ENCODE data around the gene SEMA6D.

Gene SEMA6D

GRCh38 chr15:47696351-47696750 is 21.0 kb upstream of the SEMA6D start:
- Histone ChIP-seq H3K4me1 (ENCODE audit: control insufficient read depth, insufficient read depth, low read length) (no peaks in the 10 kb centered on the region), H3K9me3 (ENCODE audit: control insufficient read depth, low read length) (no peaks in the 10 kb centered on the region), H3K4me3 (ENCODE audit: low read length) (no peak overlapping the region), H3K27me3 (ENCODE audit: control insufficient read depth, insufficient read depth, low read length) (no peaks in the 10 kb centered on the region), H3K36me3 (ENCODE audit: control insufficient read depth, insufficient read depth, low read length) (no peaks in the 10 kb centered on the region), H3K9ac (ENCODE audit: low read length) (no peak overlapping the region)

- Histone ChIP-seq H3K9ac (ENCODE audit: low read length) (no peak overlapping the region), H3K27me3 (ENCODE audit: control insufficient read depth, insufficient read depth, low read length) (no peaks in the 10 kb centered on the region), H3K9me3 (ENCODE audit: control insufficient read depth, low read length) (no peaks in the 10 kb centered on the region), H3K4me3 (ENCODE audit: low read length) (no peak overlapping the region), H3K4me1 (ENCODE audit: control insufficient read depth, insufficient read depth, low read length) (no peaks in the 10 kb centered on the region), H3K36me3 (ENCODE audit: control insufficient read depth, insufficient read depth, low read length) (no peaks in the 10 kb centered on the region)
Measured at GRCh38 chr15:47705281-47705997, 11.9 kb upstream of the SEMA6D start.

- no peaks in the 10 kb centered on the region for H3K27me3 ChIP-seq (ENCODE audit: control insufficient read depth, insufficient read depth, low read length)
- H3K36me3 ChIP-seq (ENCODE audit: control insufficient read depth, insufficient read depth, low read length): no peaks in the 10 kb centered on the region
- no peak overlapping the region for H3K9ac ChIP-seq (ENCODE audit: low read length)
- H3K9me3 ChIP-seq (ENCODE audit: control insufficient read depth, low read length): no peaks in the 10 kb centered on the region
- no peak overlapping the region for H3K4me3 ChIP-seq (ENCODE audit: low read length)
- H3K4me1 ChIP-seq (ENCODE audit: control insufficient read depth, insufficient read depth, low read length): no peaks in the 10 kb centered on the region
Measured at GRCh38 chr15:47707391-47707790, 9.9 kb upstream of the SEMA6D start.

- no peak overlapping the region for H3K4me3 ChIP-seq (ENCODE audit: low read length)
- H3K9me3 ChIP-seq (ENCODE audit: control insufficient read depth, low read length): no peaks in the 10 kb centered on the region
- no peak overlapping the region for H3K9ac ChIP-seq (ENCODE audit: low read length)
- H3K4me1 ChIP-seq (ENCODE audit: control insufficient read depth, insufficient read depth, low read length): no peaks in the 10 kb centered on the region
- H3K36me3 ChIP-seq (ENCODE audit: control insufficient read depth, insufficient read depth, low read length): no peaks in the 10 kb centered on the region
- no peaks in the 10 kb centered on the region for H3K27me3 ChIP-seq (ENCODE audit: control insufficient read depth, insufficient read depth, low read length)
Measured at GRCh38 chr15:47708161-47708980, 8.9 kb upstream of the SEMA6D start.

DNA sequence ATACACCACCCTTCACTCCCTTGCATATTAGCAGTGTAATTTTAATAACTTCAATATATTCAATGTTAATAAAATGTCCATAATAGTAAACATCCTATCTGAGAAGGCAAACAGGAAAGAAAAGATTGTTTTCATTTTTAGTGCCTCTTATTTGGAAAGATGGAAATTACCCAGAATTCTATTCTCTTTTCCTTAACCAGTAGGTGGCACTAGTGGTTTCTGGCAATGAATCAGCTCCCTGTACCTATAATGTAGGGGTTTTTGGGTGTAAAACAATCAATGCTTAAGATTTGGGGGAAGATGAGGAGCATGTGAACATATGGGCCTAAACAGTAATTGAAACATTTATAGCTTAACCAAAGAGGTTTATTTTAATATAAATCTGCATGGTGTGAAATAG is 5.7 kb upstream of the SEMA6D start:
- Histone ChIP-seq H3K9me3 (ENCODE audit: control insufficient read depth, low read length) (no peaks in the 10 kb centered on the region), H3K4me3 (ENCODE audit: low read length) (no peak overlapping the region), H3K4me1 (ENCODE audit: control insufficient read depth, insufficient read depth, low read length) (no peaks in the 10 kb centered on the region), H3K36me3 (ENCODE audit: control insufficient read depth, insufficient read depth, low read length) (no peaks in the 10 kb centered on the region), H3K27me3 (ENCODE audit: control insufficient read depth, insufficient read depth, low read length) (peaks cover 7% of the 10 kb centered on the region), H3K9ac (ENCODE audit: low read length) (no peak overlapping the region)

GRCh38 chr15:47715402-47715801 is 1.9 kb upstream of the SEMA6D start:
- peaks cover 17% of the 10 kb centered on the region for H3K27me3 ChIP-seq (ENCODE audit: control insufficient read depth, insufficient read depth, low read length)

DNA sequence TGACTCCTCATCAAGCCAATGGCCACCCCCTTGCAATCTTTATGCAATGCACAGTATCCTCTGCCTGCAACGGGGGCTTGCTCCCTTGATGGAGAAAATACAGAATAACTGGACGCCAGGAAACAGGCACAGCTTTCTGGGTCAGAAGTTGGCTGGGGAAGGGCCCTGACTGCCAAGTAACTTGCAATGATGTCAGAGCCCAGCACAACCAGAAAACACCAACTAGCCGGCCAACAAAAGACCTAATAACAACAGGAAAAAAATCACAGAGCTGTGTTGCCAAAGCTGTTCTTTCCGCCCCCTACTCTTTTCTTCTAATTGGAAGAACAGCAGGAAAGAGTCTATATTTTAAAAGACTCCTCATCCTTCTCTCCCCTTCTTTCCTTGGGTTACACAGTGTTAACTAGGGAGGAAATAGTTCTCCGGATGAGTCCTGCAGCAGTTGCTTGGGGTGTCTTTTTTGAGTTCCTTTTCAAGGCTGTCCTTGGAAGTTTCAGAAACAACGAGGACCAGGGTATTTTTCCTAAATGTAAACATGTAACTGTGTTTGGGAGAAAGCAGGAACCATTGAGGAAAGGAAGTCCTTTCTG is 1.4 kb upstream of the SEMA6D start:
- Histone ChIP-seq H3K36me3 (ENCODE audit: control insufficient read depth, insufficient read depth, low read length) (no peaks in the 10 kb centered on the region), H3K9me3 (ENCODE audit: control insufficient read depth, low read length) (no peaks in the 10 kb centered on the region), H3K4me1 (ENCODE audit: control insufficient read depth, insufficient read depth, low read length) (peaks cover 4% of the 10 kb centered on the region), H3K4me3 (ENCODE audit: low read length) (no peak overlapping the region), H3K9ac (ENCODE audit: low read length) (no peak overlapping the region), H3K27me3 (ENCODE audit: control insufficient read depth, insufficient read depth, low read length) (peaks cover 17% of the 10 kb centered on the region)

More at GRCh38 chr15:47715402-47715801, 1.9 kb upstream of the SEMA6D start:
- Histone ChIP-seq H3K9ac (ENCODE audit: low read length) (no peak overlapping the region), H3K36me3 (ENCODE audit: control insufficient read depth, insufficient read depth, low read length) (no peaks in the 10 kb centered on the region), H3K4me1 (ENCODE audit: control insufficient read depth, insufficient read depth, low read length) (peaks cover 4% of the 10 kb centered on the region), H3K4me3 (ENCODE audit: low read length) (no peak overlapping the region), H3K9me3 (ENCODE audit: control insufficient read depth, low read length) (no peaks in the 10 kb centered on the region)

DNA sequence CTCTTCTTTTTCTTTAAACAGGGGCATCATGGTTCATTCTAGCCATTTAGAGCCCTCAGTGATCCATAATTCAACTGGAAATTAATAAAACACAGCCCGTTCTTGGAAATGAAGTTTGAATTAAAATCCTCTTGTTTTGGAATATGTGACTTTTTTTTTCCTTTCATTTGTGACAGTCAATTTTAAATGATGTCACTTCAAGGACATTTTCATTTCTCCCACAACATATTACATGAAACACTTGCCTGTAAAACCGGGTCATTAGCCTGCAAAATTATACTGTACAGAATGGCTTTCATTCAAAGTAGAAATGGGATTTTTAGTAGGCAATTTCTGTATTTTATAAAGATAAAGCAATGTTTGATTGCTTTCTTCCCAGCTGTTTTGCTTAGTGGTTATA is 789 bp upstream of the SEMA6D start:
- Histone ChIP-seq H3K9ac (ENCODE audit: low read length) (no peak overlapping the region), H3K9me3 (ENCODE audit: control insufficient read depth, low read length) (no peaks in the 10 kb centered on the region), H3K27me3 (ENCODE audit: control insufficient read depth, insufficient read depth, low read length) (peaks cover 17% of the 10 kb centered on the region), H3K36me3 (ENCODE audit: control insufficient read depth, insufficient read depth, low read length) (no peaks in the 10 kb centered on the region), H3K4me3 (ENCODE audit: low read length) (no peak overlapping the region), H3K4me1 (ENCODE audit: control insufficient read depth, insufficient read depth, low read length) (peaks cover 4% of the 10 kb centered on the region)

DNA sequence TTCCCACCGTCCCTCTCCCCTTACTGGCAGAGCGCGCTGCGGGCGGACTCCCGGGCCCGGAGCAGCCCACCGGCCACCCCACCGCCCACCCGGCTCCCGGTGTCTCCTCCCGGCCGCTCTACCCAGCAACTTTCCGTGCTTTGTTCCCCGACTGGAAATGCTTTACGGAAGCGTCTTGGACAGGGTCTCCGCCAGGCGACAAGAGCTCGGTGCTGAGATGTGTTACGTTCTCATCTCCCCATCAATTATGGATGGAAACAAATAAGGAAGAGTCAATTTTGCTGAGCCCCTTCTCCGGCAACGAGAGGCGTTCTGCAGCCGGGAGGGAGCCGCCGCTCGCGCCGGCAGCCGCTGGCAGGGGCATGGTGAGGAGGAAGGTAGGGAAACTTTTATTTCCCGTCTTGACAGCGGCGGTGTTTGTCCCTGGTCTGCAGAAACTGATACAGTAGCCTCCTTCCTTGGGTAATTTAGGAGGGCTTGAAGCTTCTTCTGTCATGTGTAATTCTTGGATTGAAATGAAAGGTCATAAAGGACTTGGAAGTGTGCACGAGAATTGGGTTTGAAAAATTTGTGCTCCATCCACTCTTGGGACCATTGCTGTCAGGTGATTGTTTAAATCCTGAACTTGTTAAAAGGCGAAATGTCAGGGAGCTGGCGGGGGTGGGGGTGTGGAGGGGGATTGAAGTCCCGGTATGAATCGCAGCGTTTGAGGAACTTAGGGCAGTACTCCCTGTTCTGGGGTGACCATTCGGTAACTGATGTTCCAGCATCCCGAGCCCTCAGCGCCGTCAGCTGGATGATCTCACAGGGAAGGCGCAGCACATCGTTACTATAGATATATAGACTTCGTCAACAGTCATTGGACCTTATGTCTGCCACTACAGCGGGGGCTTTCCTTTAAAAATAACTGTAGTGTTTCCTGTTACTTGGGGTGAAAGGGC is 1.5 kb downstream of the SEMA6D start:
- Histone ChIP-seq H3K36me3 (ENCODE audit: control insufficient read depth, insufficient read depth, low read length) (no peaks in the 10 kb centered on the region), H3K9ac (ENCODE audit: low read length) (peak overlapping the region; percentile 42), H3K27me3 (ENCODE audit: control insufficient read depth, insufficient read depth, low read length) (peaks cover 17% of the 10 kb centered on the region), H3K4me1 (ENCODE audit: control insufficient read depth, insufficient read depth, low read length) (peaks cover 4% of the 10 kb centered on the region), H3K4me3 (ENCODE audit: low read length) (no peak overlapping the region), H3K9me3 (ENCODE audit: control insufficient read depth, low read length) (no peaks in the 10 kb centered on the region)

DNA sequence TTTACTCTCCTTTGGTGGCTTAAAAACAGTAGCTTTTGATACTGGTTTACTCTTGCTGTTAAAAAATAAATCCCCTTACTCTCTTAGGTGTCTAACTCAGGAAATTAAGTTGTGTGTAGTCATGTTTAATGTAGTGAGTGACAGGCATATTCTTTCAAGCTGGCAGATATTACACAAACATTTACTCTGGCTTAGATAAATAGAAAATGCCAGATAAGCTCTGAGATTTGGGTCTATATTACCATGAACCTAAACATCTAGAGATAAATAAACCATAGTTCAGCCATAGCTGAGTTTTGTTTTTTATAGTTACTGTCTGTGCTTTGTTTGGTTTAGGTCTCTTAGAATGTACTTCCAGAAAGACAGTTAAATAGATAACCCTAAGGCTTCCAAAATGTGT is 2.4 kb downstream of the SEMA6D start:
- Histone ChIP-seq H3K4me1 (ENCODE audit: control insufficient read depth, insufficient read depth, low read length) (peaks cover 4% of the 10 kb centered on the region), H3K27me3 (ENCODE audit: control insufficient read depth, insufficient read depth, low read length) (peaks cover 17% of the 10 kb centered on the region), H3K36me3 (ENCODE audit: control insufficient read depth, insufficient read depth, low read length) (no peaks in the 10 kb centered on the region), H3K4me3 (ENCODE audit: low read length) (no peak overlapping the region), H3K9ac (ENCODE audit: low read length) (no peak overlapping the region), H3K9me3 (ENCODE audit: control insufficient read depth, low read length) (no peaks in the 10 kb centered on the region)

- no peak overlapping the region for H3K9ac ChIP-seq (ENCODE audit: low read length)
Measured at GRCh38 chr15:47720555-47720954, 3.2 kb downstream of the SEMA6D start.

More at GRCh38 chr15:47720555-47720954, 3.2 kb downstream of the SEMA6D start:
- Histone ChIP-seq H3K9me3 (ENCODE audit: control insufficient read depth, low read length) (no peaks in the 10 kb centered on the region), H3K4me1 (ENCODE audit: control insufficient read depth, insufficient read depth, low read length) (peaks cover 4% of the 10 kb centered on the region), H3K27me3 (ENCODE audit: control insufficient read depth, insufficient read depth, low read length) (peaks cover 16% of the 10 kb centered on the region), H3K4me3 (ENCODE audit: low read length) (no peak overlapping the region), H3K36me3 (ENCODE audit: control insufficient read depth, insufficient read depth, low read length) (no peaks in the 10 kb centered on the region)
